Activated CD4-positive, alpha-beta T cell treated with anti-CD3 and anti-CD28 coated beads for 4 hours (primary cell): ENCODE measurements around the gene CAPN8.
"Not testable (repeated sequence)": the region's sequence is repeated elsewhere in the genome, so short reads cannot be mapped to it uniquely, and the experiment has no call there.

Experiments used
- DNase-seq, 2 donors: peaks; one replicate each; pipeline ENCODE4 v3.0.0-alpha.2; 2020

Gene CAPN8

DNA sequence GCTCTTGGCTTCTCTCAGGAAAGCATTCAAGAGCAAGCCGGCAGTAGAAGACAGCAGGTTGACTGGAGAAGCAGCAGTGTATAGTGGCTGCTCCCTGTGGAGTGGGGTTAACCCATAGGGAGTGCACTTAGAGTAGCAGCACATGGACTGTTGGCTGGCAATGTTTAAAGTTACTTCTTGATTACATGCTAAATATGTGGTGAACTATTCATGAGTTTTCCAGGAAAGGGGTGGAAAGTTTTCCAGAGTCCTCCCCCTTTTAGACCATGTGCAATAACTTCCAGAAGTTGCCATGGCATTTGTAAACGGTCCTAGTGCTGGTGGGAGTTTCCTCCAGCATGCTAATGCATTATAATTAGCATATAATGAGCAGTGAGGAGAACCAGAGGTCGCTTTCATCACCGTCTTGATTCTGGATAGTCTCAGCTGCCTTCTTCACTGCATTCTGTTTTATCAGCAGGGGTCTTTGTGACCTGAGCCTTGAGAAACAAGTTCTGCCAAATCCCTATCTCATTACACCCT, 140.5 kb downstream of the CAPN8 start:
- no peak for DNase-seq

DNA sequence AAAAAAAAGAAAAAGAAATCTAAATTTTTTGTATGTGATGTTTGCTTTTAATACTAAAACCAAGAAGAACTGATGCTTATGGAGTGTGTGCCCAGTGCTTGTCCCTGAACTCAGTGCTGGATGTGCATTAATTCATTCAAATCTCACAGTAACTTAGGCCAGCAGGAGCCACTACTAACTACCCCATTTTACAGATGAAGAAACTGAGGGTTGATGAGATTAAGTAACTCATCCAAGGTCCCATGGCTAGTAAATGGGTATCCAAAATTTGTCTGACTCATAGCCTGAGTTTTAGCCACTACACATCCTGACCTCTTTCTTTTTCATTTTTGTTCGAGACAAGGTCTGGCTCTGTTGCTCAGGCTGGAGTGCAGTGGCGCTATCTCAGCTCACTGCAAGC, 144.4 kb downstream of the CAPN8 start:
- no peak for DNase-seq

DNA sequence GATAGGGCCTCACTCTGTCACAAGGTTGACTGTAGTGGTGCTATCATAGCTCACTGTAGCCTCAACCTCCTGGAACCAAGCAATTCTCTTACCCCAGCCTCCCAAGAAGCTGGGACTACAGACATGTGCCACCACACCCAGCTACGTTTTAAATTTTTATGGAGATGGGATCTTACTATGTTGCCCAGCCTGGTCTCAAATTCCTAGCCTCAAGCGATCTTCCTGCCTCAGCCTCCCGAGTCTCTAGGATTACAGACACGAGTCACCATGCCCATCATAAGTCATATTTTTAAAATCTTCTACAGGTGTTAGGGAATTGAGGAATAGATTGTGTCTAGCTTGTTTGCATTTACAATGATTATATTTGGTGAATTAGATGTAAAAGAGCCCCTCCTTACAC, 145.3 kb downstream of the CAPN8 start:
- no peak for DNase-seq

DNA sequence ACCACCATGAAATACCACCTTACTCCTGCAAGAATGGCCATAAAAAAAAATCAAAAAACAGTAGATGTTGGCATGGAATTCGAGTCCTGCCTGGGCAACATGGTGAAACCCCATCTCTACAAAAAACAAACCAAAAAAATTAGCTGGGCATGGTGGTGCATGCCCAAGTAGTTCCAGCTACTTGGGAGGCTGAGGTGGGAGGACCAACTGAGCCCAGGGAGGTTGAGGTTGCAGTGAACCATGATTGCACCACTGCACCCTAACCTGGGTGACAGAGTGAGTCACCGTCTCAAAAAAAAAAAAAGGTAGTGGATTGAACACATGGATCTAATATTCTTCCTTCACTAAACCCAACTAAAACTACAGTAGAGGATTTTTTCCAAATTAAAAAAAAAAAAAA, 146.4 kb downstream of the CAPN8 start:
- DNase-seq = no peak

DNA sequence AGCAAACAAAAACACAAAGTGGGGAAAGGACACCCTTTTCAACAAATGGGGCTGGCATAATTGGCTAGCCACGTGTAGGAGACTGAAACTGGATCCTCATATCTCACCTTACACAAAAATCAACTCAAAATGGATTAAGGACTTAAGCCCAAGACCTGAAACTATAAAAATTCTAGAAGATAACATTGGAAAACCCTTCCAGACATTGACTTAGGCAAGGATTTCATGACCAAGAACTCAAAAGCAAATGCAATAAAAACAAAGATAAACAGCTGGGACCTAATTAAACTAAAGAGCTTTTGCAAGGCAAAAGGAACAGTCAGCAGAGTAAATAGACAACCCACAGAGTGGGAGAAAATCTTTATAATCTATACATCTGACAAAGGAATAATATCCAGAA, 146.9 kb downstream of the CAPN8 start:
- DNase-seq = not testable (repeated sequence)

DNA sequence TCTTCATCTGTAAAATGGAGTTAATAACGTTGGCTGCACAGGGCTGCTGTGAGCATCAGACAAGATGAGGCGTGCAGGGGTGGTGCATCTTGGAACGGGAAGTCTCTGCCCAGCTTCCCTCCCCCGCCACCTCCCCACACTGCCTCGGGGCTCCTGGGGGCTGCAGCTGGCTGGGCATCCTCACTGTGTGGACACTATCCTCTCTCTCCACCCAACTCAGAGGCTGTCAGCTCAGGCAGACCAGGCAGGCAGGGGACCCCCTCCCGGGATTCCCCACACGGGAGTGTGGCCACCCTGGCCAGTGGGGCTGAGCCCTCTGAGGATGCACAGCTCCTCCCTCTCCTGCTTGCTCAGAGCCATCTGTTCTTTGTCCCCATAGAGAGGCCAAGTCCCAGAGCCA, 149.6 kb downstream of the CAPN8 start:
- DNase-seq = peak in 1 of 2 donors; percentile 4

DNA sequence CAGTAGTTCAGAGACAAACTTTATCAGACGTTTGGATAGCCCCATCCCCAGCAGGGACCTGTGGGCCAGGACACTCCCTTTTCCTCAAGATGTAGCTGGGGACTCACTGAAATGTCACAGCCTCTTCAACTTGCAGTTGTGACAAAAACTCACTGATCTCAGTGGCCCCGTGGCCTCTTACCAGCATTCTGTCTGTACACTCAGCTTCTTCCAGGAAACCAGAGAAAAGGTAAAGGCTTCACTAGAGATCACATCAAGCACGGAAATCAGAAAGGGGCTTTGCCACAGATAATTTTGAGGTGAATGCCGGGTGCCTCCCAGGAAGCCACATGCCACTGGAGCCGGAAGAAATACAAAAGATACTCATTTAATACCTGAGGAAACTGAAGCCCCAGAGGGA, 150.1 kb downstream of the CAPN8 start:
- peak in 1 of 2 donors; percentile 28 for DNase-seq

DNA sequence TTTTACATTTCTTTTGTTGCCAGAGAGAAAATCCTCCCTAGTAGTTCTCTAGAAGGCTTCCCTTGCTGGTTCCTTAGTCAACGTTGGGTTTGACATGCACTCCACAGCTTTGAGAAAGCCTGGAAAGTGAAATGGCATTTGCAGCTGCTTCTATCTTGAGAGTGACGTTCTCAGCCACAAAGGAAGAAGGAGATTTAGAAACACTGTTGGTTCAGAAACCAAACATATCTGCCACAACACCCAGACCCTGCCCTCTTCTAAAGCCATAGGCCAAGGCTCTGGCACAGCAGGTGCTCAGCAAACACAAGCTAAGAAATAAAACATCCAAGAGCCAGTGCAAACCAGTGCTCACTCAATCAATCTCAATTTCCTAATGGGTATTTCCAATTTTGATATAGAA, 150.9 kb downstream of the CAPN8 start:
- no peak for DNase-seq

DNA sequence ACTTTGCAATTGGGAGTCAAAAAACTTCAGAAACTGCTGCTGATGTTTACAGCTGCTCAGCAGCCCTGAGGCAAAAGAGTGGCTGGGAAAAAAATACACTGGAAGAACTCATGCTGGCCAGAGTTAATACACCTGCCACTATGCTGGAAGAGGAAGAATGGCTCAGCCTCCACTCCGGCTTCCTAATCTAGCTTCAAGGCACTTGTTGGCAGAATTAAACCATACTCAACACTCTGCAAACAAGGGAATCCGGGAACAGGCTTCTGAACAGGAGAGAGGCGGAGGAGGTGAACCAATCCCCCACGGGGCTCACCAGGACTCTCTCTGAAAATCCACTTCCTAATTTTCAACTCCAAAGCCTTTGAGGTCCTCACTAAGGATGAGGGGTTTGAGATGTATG, 152.2 kb downstream of the CAPN8 start:
- DNase-seq = no peak

DNA sequence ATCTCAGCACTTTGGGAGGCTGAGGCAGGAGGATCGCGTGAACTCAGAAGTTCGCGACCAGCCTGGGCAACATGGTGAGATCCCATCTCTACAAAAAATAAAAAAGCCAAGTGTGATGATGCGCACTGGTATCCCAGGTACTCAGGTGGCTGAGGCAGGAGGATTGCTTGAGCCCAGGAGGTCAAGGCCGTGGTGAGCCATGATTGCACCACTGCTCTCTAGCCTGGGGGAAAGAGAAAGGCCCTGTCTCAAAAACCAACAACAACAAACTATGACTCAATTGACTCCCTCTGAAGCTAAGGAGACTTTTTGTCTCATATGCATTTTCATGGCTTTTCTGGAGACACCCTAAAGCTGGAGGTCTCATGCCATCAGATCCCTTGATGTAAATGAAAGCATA, 153.4 kb downstream of the CAPN8 start:
- DNase-seq = no peak

DNA sequence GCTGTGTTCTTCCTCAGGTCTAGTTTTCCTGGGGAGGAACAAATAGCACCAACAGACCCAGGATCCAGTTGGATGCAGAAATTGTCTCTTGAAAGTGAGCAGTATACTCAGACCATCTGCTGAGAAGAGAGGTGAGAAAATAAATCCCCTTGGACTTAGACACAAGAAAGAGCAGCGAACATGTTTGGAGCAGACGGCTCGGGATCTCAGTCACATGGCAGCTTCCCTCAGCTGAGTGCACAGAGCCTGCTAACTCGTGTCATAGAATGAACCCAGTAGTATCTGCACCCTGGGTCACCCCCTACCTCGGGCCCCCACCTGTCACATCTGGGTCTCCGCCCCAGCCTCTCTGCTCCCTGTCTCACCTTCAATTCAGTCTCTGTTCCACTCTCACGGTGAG, 156.7 kb downstream of the CAPN8 start:
- DNase-seq = no peak

DNA sequence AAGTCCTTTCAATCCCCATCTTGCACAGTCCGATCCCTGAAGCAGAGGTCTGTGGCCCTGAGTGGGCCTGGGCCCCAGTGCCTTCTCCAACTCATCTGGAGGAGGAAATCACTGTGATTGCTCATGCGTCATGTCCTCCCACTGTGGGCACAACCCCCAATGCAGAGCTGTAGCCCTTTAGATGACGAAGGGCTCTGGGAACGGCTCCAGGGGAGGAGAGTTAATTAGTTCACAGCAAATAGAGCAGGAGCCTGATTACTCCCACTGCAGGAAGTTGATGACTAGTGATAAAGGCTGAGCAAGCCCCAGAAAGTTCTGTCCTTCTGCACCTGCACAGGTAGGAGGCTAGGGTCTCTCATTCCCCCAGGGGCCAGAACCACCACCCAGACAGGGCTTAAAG, 160.8 kb downstream of the CAPN8 start:
- DNase-seq = no peak

DNA sequence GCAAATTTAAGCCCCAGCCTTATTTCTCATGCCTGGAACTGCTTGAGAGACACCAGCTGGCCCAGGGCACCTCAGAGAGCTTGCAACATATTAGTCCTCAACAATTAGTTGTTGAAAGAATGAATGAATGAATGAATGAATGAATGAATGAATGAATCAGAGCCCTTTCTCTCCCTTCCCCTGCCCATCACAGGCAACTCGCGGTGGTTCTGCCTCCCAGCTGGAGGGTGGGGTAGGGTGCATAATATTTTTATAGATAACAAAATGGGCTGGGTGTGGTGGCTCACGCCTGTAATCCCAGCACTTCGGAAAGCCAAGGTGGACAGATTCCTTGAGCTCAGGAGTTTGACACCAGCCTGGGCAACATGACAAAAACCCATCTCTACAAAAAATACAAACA, 162.2 kb downstream of the CAPN8 start:
- no peak for DNase-seq

DNA sequence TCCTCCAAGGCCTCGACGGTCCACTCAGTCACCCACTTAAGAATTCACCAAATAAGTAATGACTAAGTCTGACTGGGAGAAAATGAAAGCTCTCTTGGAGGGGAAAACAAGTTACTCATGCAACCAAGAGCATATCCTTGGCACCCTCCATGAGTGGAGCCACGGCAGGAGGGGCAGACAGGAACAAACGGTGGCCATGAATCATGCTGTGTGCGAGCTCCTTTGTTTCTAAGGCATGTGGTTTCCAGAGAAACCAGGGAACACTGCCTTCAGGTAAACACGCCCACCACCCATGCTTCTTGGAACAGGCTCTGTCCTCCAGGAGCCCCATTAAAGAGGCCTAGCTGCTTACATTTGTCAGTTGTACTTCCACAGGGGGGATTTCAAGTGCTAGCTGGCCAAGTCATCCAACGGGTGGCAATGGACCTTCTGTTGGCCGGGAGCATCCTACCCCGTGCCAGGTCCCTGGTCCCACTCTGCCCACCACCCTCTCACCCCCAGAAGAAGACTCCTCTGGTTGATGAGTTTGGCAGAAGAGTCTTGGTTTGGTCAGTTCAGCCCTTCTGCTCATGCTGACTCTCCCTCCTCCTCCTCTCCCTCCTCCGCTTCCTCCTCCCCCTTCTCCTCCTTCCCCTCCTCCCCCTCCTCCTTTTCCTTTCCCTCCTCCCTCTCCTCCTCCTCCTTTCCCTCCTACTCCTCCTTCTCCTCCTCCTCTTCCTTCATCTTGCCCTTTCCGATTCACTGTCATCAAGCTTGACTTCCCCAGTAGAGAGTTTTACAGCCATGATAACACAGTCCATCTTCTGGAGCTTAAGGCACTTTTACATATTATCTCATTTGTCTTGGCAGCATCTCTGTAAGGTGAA, 164.7 kb downstream of the CAPN8 start:
- no peak for DNase-seq

DNA sequence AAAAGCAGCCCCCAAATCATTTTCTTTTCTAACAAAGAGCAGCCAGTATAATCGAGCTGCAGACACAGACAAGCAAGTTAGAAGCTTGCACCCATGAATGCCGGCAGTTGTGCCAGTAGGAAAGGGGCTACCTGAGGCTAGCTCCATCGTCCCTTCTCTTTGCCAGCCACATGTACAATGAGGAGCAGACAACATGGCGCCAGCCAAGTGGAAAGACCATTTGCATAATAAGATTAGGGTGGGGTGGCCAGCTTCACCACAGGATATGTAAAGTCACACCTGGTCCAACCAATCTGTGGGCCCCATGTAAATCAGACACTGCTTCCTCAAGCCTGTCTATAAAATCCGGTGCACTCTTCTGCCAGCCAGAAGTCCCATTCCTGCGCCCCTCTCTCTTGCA, 168.6 kb downstream of the CAPN8 start:
- no peak for DNase-seq

DNA sequence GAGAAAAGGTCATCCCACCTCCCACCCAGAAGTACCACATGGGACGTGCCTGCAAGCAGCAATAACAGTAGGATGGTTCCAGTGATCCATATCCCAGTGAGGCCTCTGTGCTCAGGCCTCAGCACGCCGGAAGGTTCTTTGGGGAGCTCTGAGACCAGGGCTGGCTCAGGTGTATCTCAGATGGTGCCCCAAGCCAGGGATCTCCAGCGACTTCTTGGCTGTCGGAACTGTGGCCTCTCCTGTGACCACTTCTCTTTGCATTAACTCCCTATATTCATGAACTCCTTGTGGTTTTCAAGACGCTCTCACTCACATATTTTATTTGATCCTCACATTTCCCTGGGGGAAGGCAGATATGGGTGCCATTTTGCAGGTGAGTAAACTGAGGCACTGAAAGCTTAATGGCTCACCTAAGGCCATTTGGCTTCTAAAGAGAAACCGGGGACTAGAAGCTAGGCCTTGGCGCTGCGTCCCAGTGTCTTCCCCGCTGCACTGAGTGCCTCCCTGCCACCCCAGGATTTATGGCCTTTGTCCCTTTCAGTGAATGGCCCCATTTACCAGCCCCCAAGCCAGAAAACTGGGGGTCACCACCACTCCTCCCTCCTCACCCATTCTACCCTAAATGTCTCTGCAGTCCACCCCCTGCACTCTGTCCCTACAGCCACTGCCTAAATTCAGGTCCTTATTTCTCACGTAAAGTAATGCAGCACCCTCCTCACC, 170.4 kb downstream of the CAPN8 start:
- no peak for DNase-seq

DNA sequence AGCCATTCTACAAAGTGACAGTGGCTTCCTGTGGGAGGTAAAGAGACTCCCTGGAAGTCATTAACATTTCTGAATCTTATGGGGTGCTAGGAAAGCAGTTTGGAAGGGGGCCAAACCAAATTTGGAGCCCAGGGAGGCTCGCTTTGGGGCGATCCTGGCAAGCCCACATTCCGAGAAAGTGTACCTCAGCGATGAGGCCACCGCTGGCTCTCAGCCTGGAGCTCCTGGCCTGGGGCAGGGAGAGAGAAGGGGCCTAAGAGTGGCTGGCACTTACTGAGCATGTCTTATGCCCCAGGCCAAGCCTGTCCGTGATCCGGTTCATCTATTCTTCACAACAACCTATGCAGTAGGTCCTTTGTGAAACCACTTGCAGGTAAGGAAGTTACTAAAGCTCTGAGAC, 173.5 kb downstream of the CAPN8 start:
- no peak for DNase-seq
